Colonic mucosa (tissue), 4 donors: Measurements from ENCODE around the gene FRY. TPM values are rescaled to one million over a fixed set of nuclear protein-coding genes. Genes with fewer than 3 reads are reported as not detected.

ENCODE experiments used
- DNase-seq: peaks from one replicate; pipeline ENCODE4 v3.0.0-alpha.2; 2020
- H3K27ac ChIP-seq: fragments of 200-600 bp; one replicate; pipeline ENCODE4 v1.8.0; 2021
- H3K27me3 ChIP-seq: fragments of 200-600 bp; one replicate; pipeline ENCODE4 v1.8.0; 2021
- H3K36me3 ChIP-seq: fragments of 200-600 bp; one replicate; pipeline ENCODE4 v1.8.0; 2021
- H3K4me1 ChIP-seq: fragments of 200-600 bp; one replicate; pipeline ENCODE4 v1.8.0; 2021; ENCODE audit warnings: mild to moderate bottlenecking
- H3K4me3 ChIP-seq: fragments of 200-600 bp; one replicate; pipeline ENCODE4 v1.8.0; 2021
- H3K9ac ChIP-seq, 2 donors: one replicate each; pipeline ENCODE4 v1.7.0; 2013; ENCODE audit warnings: control low read depth in 2 of 2, low read depth in 2 of 2, low read length in 2 of 2
- H3K9me3 ChIP-seq: fragments of 200-600 bp; one replicate; pipeline ENCODE4 v1.8.0; 2021
- intact Hi-C: fragments of 100-400 bp; cut with DNase I; formaldehyde crosslinking; loops from one replicate; pipeline ENCODE4 v1.14.1; 2022
- total RNA-seq, 2 donors: library from RNA; stranded (reverse); fragmentation: NEBNext Ultra II Directional in 1 of 2; extraction: Animal tissue kit (Norgen Biotek cat#: 25700) in 1 of 2; gene quantifications; one replicate each; pipeline ENCODE4 v1.2.1, GENCODE V29; 2021
- TF ChIP-seq, protein P1 (sequence below): fragments of 200-600 bp; IDR thresholded peaks from one replicate; pipeline ENCODE4 v1.8.0; 2022; ENCODE audit warnings: antibody characterized with exemption, mild to moderate bottlenecking
- donor health status: healthy.
- donor health status: DM: no; HTN: no; CAD: no.
- donor health status: DM: no; HTN: no; CAD: no.

Gene FRY
- total RNA-seq, 2 donors from 2014 or later = 7.0 to 19.9 TPM

- TF ChIP-seq, protein P1, sequence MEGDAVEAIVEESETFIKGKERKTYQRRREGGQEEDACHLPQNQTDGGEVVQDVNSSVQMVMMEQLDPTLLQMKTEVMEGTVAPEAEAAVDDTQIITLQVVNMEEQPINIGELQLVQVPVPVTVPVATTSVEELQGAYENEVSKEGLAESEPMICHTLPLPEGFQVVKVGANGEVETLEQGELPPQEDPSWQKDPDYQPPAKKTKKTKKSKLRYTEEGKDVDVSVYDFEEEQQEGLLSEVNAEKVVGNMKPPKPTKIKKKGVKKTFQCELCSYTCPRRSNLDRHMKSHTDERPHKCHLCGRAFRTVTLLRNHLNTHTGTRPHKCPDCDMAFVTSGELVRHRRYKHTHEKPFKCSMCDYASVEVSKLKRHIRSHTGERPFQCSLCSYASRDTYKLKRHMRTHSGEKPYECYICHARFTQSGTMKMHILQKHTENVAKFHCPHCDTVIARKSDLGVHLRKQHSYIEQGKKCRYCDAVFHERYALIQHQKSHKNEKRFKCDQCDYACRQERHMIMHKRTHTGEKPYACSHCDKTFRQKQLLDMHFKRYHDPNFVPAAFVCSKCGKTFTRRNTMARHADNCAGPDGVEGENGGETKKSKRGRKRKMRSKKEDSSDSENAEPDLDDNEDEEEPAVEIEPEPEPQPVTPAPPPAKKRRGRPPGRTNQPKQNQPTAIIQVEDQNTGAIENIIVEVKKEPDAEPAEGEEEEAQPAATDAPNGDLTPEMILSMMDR = no peak
- intact Hi-C loops = no loop called here
- Histone ChIP-seq H3K9me3 (no peaks in the 10 kb centered on the region), H3K27ac (no peak overlapping the region), H3K9ac (no peak overlapping the region), H3K4me3 (no peak overlapping the region), H3K36me3 (no peaks in the 10 kb centered on the region), H3K4me1 (no peaks in the 10 kb centered on the region), H3K27me3 (no peaks in the 10 kb centered on the region)
- no peak for DNase-seq
Observed at GRCh38 chr13:32009362-32009761, 22.2 kb upstream of the FRY start.

DNA sequence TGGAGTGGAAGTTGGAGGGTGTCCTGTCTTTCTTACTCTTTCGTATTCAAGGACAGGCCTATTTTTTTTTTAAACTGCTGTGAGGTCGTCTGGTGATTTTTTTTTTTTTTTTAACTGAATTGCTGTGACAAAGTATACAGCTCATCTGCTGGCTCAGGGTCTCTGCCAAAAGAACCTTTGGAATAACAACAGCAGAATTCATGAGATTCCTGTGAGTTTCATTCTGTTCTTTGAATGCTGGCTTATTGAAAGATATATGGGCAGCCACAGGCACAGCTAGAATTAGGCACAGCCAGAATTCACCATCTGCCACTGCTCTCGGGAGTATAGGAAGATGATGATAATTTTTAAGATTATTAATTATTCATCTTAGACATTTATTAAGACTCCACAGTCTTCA is 21.4 kb upstream of the FRY start:
- Histone ChIP-seq H3K9me3 (no peaks in the 10 kb centered on the region), H3K27ac (no peak overlapping the region), H3K9ac (no peak overlapping the region), H3K27me3 (no peaks in the 10 kb centered on the region), H3K4me3 (no peak overlapping the region), H3K36me3 (no peaks in the 10 kb centered on the region), H3K4me1 (no peaks in the 10 kb centered on the region)
- TF ChIP-seq, protein P1 = no peak
- intact Hi-C loops = loop anchor here (10.0 kb wide), 2 partner anchors 95 to 235 kb away; no protein-coding TSS in a partner anchor
- no peak for DNase-seq

DNA sequence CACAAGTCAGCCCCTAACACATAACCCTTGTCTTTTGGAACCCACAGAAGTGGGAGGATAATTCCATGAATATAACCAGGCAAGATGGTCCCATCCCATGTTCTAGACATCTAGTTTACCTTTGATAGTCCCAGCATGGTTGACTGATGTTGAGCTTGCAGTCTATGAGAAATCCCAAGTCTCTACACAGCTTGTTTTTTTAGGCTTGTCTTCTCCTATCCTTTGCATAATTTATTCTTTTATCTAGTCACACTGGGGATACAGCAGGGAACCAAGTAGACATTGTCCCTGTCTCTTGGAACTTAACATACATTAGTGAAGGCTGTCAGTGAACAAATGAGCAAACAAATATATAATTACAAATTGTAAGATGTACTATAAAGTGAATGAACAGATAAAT is 19.6 kb upstream of the FRY start:
- Histone ChIP-seq H3K4me1 (no peaks in the 10 kb centered on the region), H3K36me3 (no peaks in the 10 kb centered on the region), H3K4me3 (no peak overlapping the region), H3K9ac (no peak overlapping the region), H3K27me3 (no peaks in the 10 kb centered on the region), H3K27ac (no peak overlapping the region), H3K9me3 (no peaks in the 10 kb centered on the region)
- no peak for DNase-seq
- TF ChIP-seq, protein P1 = no peak
- intact Hi-C loops = loop anchor here (10.0 kb wide), 2 partner anchors 97 to 233 kb away; no protein-coding TSS in a partner anchor

DNA sequence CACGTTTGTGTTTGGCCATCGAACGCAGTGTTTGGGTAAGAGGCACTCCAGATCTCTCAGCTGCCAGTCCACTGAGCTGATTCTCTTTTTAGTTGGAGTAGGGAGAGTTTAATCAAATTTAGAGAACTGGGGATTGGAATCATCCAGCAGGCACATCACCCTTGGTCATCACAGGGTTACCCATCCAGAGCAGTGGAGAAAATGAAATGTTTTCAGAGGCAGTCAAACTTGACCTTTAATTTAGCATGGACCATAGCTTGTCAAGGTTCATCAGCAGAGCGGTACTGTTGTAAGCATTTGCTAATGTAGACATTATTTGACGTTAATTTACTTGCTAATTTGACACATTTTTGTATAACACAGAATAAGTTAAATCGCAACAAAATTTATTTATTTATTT is 18.4 kb upstream of the FRY start:
- no peaks in the 10 kb centered on the region for H3K9me3 ChIP-seq
- H3K9ac ChIP-seq = no peak overlapping the region
- no peak for DNase-seq
- no peak overlapping the region for H3K27ac ChIP-seq
- intact Hi-C loops = loop anchor here (10.0 kb wide), 2 partner anchors 98 to 232 kb away; no protein-coding TSS in a partner anchor
- TF ChIP-seq, protein P1 = no peak
- no peaks in the 10 kb centered on the region for H3K27me3 ChIP-seq
- no peak overlapping the region for H3K4me3 ChIP-seq
- H3K36me3 ChIP-seq = no peaks in the 10 kb centered on the region
- H3K4me1 ChIP-seq = no peaks in the 10 kb centered on the region

DNA sequence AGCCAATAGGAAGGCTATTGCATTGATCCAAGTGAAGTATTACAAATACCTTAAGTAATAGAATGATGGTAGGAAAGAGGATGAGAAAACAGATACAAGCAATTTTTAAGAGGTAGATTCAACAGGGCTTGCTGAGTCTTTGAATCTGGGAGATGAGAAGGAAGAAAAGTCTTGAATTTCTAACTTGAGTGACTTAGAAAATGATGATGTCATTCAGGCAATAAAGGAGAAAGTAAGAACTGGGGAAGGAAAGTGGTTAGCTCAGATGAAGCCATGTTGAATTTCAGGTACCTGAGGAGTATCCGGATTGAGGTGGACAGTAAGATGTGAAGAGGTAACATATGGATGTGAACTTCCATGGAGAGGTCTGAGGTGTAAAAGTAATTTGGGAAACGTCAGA is 15.5 kb upstream of the FRY start:
- no peak for DNase-seq
- TF ChIP-seq, protein P1 = no peak
- Histone ChIP-seq H3K9ac (no peak overlapping the region), H3K27ac (no peak overlapping the region), H3K36me3 (no peaks in the 10 kb centered on the region), H3K4me3 (no peak overlapping the region), H3K27me3 (no peaks in the 10 kb centered on the region), H3K4me1 (no peaks in the 10 kb centered on the region), H3K9me3 (no peaks in the 10 kb centered on the region)
- intact Hi-C loops = loop anchor here (5.0 to 10.0 kb wide), 3 partner anchors 101 to 296 kb away; no protein-coding TSS in a partner anchor
